ENCODE results near the gene CRK. TPM values are rescaled to one million over a fixed set of nuclear protein-coding genes. Genes with fewer than 3 reads are reported as not detected.

CRK gene
- total RNA-seq, 1 experiment from 2014 or later: 72.3 TPM

DNA sequence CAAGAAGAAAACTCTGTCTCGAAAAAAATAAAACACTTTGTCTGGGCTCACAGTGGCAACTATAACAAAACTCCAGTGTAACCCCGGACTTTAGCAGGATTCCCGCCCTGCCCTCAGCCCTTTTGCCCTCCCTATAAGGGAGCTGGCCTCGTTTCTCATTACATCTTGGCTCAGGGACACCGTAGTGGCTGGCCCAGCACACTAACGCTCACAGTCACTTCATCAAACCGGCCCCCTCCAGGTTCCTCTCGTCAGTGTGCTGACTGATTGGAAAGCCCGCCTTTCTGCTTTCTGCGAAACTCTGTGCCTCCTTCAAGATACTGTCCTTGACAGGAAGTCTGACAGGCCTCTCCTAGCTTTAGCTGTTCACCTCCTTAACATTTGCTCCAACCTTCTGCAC lies 47.7 kb upstream of the CRK start:
- Mint-ChIP-seq H3K27me3 (ENCODE audit: insufficient read depth, unreplicated experiment) (no peaks in the 10 kb centered on the region), H3K4me3 (ENCODE audit: unreplicated experiment) (no peak overlapping the region), H3K4me1 (ENCODE audit: low read depth, unreplicated experiment) (no peaks in the 10 kb centered on the region), H3K36me3 (ENCODE audit: insufficient read depth, unreplicated experiment) (peaks cover 5% of the 10 kb centered on the region), H3K9me3 (ENCODE audit: unreplicated experiment) (no peaks in the 10 kb centered on the region), H3K27ac (ENCODE audit: unreplicated experiment) (no peak overlapping the region)
- BruUV-seq (replicated peaks): no TSS peak
- DNase-seq: no peak
- intact Hi-C loops (cut with micrococcal nuclease; ENCODE audit: unreplicated experiment): no loop called here
- ChIA-PET CTCF (no interaction called here), POLR2A (no interaction called here)
- H3K27me3 ChIP-seq (replicated peaks; ENCODE audit: control insufficient read depth, insufficient read depth, low read length): no peaks in the 10 kb centered on the region
- H3K4me3 ChIP-seq (ENCODE audit: low read depth, low read length): no peak overlapping the region
- no peaks in the 10 kb centered on the region; the same call in 1 of the 2 replicates for H3K36me3 ChIP-seq (ENCODE audit: control insufficient read depth, insufficient read depth, low read length)
- TF ChIP-seq, protein P1, sequence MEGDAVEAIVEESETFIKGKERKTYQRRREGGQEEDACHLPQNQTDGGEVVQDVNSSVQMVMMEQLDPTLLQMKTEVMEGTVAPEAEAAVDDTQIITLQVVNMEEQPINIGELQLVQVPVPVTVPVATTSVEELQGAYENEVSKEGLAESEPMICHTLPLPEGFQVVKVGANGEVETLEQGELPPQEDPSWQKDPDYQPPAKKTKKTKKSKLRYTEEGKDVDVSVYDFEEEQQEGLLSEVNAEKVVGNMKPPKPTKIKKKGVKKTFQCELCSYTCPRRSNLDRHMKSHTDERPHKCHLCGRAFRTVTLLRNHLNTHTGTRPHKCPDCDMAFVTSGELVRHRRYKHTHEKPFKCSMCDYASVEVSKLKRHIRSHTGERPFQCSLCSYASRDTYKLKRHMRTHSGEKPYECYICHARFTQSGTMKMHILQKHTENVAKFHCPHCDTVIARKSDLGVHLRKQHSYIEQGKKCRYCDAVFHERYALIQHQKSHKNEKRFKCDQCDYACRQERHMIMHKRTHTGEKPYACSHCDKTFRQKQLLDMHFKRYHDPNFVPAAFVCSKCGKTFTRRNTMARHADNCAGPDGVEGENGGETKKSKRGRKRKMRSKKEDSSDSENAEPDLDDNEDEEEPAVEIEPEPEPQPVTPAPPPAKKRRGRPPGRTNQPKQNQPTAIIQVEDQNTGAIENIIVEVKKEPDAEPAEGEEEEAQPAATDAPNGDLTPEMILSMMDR (IDR thresholded peaks at IDR 0.05; ENCODE audit: insufficient read depth in 1 of 2, low read depth in 1 of 2, low read length in 1 of 2, severe bottlenecking in 1 of 2, unreplicated experiment in 1 of 2): no peak
- no peaks in the 10 kb centered on the region for H3K4me1 ChIP-seq
- H3K9me3 ChIP-seq: no peaks in the 10 kb centered on the region

GRCh38 chr17:1498869-1499268 lies 42.8 kb upstream of the CRK start:
- no peaks in the 10 kb centered on the region for H3K4me1 Mint-ChIP-seq (ENCODE audit: low read depth, unreplicated experiment)
- no peak overlapping the region for H3K4me3 Mint-ChIP-seq (ENCODE audit: unreplicated experiment)
- H3K4me1 ChIP-seq: no peaks in the 10 kb centered on the region
- H3K27me3 Mint-ChIP-seq (ENCODE audit: insufficient read depth, unreplicated experiment): no peaks in the 10 kb centered on the region
- peaks cover 10% of the 10 kb centered on the region for H3K36me3 Mint-ChIP-seq (ENCODE audit: insufficient read depth, unreplicated experiment)
- no peak overlapping the region for H3K27ac Mint-ChIP-seq (ENCODE audit: unreplicated experiment)
- TF ChIP-seq, protein P1 (IDR thresholded peaks at IDR 0.05; ENCODE audit: insufficient read depth in 1 of 2, low read depth in 1 of 2, low read length in 1 of 2, severe bottlenecking in 1 of 2, unreplicated experiment in 1 of 2): no peak
- no peaks in the 10 kb centered on the region for H3K9me3 Mint-ChIP-seq (ENCODE audit: unreplicated experiment)
- no peaks in the 10 kb centered on the region for H3K36me3 ChIP-seq (ENCODE audit: control insufficient read depth, insufficient read depth, low read length)
- H3K27me3 ChIP-seq (replicated peaks; ENCODE audit: control insufficient read depth, insufficient read depth, low read length): no peaks in the 10 kb centered on the region
- POLR2A ChIA-PET: no interaction called here
- no peak for DNase-seq
- CTCF ChIA-PET: interaction anchor here (0.6 kb wide), 1 partner anchor 99 kb away, joined by 4 read pairs; no protein-coding TSS in a partner anchor
- H3K4me3 ChIP-seq (ENCODE audit: low read depth, low read length): no peak overlapping the region
- no TSS peak for BruUV-seq (replicated peaks)
- no peaks in the 10 kb centered on the region for H3K9me3 ChIP-seq
- intact Hi-C loops (cut with micrococcal nuclease; ENCODE audit: unreplicated experiment): no loop called here

- H3K9me3 ChIP-seq: no peaks in the 10 kb centered on the region
- Mint-ChIP-seq H3K36me3 (ENCODE audit: insufficient read depth, unreplicated experiment) (peaks cover 10% of the 10 kb centered on the region), H3K9me3 (ENCODE audit: unreplicated experiment) (no peaks in the 10 kb centered on the region), H3K27me3 (ENCODE audit: insufficient read depth, unreplicated experiment) (no peaks in the 10 kb centered on the region), H3K27ac (ENCODE audit: unreplicated experiment) (peak overlapping the region; percentile 8), H3K4me1 (ENCODE audit: low read depth, unreplicated experiment) (no peaks in the 10 kb centered on the region), H3K4me3 (ENCODE audit: unreplicated experiment) (no peak overlapping the region)
- ChIA-PET CTCF (interaction anchor here (1.0 kb wide), 1 partner anchor 133 kb away, joined by 4 read pairs; no protein-coding TSS in a partner anchor), POLR2A (no interaction called here)
- TF ChIP-seq, protein P1 (IDR thresholded peaks at IDR 0.05; ENCODE audit: insufficient read depth in 1 of 2, low read depth in 1 of 2, low read length in 1 of 2, severe bottlenecking in 1 of 2, unreplicated experiment in 1 of 2): no peak
- H3K4me3 ChIP-seq (ENCODE audit: low read depth, low read length): no peak overlapping the region
- no TSS peak for BruUV-seq (replicated peaks)
- no peaks in the 10 kb centered on the region for H3K4me1 ChIP-seq
- no peak for DNase-seq
- H3K36me3 ChIP-seq (ENCODE audit: control insufficient read depth, insufficient read depth, low read length): no peaks in the 10 kb centered on the region
- intact Hi-C loops (cut with micrococcal nuclease; ENCODE audit: unreplicated experiment): no loop called here
- H3K27me3 ChIP-seq (replicated peaks; ENCODE audit: control insufficient read depth, insufficient read depth, low read length): no peaks in the 10 kb centered on the region
Observed at GRCh38 chr17:1498233-1498632, 42.2 kb upstream of the CRK start.

Measured in Caco-2 (cell line).